NCI-H2171 treated with DMSO at 0.1 percent for 48 hours (cell line): Measurements from ENCODE around the gene CEP295NL.
"Not testable (repeated sequence)": the region's sequence is repeated elsewhere in the genome, so short reads cannot be mapped to it uniquely, and the experiment has no call there.

Experiments used
- DNase-seq: peaks from one replicate; lab custom pipeline; 2025; lab: John Stamatoyannopoulos, UW

The CEP295NL gene

GRCh38 chr17:78886954-78887353 lies 16.0 kb downstream of the CEP295NL start:
- DNase-seq, result no peak

GRCh38 chr17:78885956-78886355 lies 17.0 kb downstream of the CEP295NL start:
- DNase-seq, result no peak

- DNase-seq, result no peak
These were observed 17.9 kb downstream of the CEP295NL start for GRCh38 chr17:78884876-78885667.

DNA sequence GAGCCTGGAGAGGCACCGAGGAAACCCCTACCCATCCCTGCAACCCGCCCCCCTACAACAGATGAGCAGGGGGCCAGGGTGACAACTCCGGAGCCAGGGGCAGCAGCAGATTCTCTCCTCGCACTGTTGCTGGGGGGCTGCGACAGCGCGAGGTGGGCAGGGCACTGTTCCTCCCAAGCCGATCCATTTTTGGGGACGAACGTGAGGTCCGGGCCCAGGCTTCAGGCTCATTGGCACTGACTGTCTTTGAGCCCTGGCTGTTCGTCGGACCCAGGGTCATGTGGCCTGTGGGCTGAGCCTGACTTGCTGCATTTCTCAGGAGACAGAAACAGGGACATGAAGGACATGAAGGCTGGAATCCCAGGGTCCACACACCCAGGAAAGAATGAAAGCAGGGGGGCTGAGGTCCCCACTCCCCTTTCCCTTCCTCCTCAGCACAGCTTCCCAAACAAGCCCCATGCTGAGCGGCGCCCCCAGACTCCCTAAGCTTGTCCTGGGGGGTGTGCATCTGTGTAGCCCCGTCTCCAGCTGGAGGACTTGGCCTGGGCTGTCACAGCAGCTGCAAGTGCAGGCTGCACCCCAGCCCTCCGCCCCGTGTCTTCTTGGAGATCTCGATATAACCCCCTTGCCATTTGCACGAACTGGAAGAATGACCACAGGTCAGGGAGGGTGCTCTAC lies 18.7 kb downstream of the CEP295NL start:
- no peak for DNase-seq

GRCh38 chr17:78883533-78884131 lies 19.4 kb downstream of the CEP295NL start:
- DNase-seq, result no peak

DNA sequence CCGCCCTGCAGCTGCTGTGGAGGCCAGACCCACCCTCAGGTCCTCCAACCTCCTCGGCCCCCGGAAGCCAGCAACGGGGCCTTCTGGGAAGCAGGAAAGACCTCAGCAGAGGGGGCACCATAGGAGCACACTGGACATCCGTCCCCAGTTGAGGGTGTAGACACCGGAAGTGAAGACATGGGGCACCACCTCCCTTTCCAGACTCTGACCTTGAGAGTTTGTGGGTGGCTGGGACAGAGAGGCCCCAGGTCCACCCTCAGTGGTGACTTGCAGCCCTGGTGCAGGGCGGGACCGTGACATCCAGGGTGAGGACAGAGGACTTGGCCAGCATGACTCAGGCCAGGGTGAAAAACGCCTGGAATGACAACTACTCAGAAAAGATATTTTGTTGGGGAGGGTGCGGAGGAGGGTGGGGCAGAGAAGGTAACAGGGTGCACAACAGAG lies 19.9 kb downstream of the CEP295NL start:
- DNase-seq, result no peak

DNA sequence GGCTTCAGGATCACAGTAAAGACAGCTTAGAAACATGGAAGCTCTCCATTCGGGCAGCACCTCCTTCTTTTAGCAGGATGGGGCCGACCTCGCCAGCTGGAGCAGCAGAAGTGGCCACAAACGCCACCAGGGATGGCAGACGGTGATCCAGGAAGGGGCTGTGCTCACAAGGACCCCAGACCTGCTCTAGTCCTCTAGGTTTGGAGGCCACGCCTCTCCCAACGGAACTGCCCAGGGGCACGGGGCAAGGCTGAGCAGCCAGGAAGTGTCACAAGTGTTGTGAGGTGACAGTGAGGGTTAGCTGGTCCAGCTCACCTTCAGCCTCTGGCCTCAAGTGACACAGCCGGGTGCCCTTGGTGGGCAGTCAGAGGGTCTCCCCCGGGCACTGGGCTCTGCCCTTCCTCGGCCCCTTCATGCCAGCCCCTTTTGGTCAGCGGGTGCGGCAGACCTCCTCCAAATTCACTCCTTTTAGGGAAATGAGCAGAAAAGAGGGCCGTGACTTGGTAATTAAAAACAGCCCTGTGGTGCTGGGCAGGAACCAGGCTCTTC lies 20.4 kb downstream of the CEP295NL start:
- DNase-seq, result no peak

DNA sequence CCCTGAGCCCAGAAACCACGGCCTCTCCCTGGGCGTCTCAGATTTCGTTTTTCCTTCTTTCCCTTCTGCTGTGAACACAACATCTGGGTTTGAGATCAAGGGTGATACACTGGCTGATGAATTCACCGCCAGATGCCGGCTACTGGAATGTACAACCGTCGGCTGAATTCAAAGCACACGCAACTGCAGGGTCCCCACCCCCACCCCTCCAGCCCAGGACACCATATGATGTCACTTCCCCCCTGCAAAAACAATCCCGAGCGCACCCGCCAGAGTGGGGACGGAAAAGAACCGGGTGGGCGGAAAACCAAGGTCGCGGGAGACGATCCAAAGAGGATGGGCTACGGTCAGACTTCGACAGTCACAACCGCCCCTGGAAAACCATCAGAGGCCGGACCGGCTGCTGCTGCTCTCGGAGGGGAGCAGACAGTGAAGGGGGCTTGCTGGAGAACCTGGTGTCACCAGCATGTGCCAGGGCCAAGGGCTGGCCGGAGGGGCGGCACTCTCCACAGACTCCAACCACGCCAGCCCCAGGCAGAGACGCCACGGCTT lies 23.3 kb downstream of the CEP295NL start:
- DNase-seq, result peak; percentile 85

- peak; percentile 19 for DNase-seq
These were observed 24.0 kb downstream of the CEP295NL start for GRCh38 chr17:78878871-78879527.

DNA sequence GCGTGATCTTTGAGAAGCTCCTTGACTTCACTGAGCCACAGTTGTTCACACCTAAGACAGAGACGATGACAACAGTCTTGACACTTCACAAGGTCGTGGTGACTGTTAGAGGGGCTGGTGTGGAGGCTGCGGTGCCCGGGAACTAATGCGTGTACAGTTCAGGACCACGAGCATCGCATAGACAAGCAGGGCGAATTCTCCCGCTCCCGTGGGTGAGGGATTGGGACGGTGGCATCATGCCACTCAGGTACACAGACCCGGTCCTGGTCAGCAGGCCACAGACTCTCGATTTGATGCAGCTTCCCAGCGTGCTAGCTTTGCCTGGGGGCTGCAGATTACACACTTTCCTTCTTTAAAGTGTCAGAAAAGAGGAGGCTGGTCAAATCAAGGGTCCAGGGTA lies 24.7 kb downstream of the CEP295NL start:
- no peak for DNase-seq

DNA sequence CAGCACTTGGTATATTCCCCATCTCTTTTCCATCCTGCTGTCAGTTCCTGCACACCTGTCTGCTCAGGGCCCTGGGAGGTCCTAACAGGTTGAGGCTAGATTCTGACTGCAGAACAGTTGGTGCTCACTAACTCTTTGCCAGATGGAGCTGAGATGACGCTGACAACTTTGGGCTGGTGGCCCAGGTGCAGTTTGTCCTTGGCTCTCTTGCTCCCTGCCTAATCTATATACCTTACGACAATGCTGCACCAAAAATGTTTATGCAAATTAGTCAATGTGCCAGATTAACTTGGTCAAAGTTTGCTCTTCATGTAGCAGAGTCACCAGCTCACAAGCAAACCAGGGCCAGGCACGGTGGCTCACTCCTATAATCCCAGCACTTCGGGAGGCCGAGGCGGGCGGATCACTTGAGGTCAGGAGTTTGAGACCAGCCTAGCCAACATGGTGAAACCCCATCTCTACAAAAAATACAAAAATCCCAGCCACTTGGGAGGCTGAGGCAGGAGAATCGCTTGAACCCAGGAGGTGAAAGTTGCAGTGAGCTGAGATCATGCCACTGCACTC lies 26.0 kb downstream of the CEP295NL start:
- DNase-seq, result peak; percentile 98

DNA sequence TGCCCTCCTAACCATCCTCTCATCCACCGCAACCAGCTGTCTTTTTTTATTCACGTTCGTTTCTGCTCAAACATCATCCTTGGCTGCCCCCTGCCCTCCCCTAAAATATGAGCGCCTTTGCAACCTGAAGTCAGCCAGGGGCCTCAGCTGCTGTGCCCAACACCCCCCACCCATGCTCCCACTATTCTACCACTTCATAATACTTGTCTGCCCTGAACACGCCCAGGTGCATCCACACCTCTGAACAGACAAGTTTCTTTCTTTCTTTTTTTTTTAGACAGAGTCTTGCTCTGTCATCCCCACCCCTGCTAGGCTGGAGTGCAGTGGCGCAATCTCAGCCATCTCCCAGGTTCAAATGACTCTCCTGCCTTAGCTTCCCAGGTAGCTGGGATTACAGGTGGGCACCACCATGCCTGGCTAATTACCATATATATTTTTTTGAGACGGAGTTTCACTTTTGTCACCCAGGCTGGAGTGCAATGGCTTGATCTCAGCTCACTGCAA lies 26.9 kb downstream of the CEP295NL start:
- DNase-seq, result no peak

DNA sequence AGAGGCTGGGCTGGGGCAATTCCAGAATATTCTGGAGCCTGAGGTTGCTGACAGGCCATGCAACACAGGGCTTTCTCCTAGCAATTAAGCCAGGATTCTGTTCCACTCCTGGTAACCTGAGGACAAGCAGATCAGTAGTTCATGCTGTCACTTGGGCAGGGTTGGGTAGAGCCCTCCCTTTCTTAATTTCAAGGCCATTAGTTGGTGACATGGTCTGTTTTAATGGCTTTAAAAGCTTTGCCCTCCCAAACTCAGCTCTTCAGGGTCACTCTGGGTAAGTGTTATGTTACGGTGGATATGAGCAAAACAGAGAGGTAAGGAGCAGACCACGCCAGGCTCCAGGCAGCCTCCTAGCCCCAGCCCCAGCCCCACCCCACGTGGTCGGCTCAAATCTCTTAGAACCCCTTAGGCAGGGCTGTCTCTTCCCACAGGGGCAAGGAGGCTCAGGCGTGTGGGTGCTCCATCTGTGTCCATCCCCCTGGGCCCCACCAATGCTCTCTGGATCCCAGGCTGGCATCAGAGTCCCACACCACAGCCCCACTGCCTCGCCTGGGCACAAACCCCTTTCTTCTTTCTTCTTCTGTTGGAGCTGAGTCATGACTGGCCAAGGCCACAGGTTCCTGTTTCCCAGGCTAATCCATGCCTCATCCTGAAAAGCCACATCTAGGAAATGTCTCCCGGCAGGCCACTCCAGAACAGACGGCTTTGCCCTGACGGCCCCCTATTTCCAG lies 27.5 kb downstream of the CEP295NL start:
- DNase-seq, result no peak

DNA sequence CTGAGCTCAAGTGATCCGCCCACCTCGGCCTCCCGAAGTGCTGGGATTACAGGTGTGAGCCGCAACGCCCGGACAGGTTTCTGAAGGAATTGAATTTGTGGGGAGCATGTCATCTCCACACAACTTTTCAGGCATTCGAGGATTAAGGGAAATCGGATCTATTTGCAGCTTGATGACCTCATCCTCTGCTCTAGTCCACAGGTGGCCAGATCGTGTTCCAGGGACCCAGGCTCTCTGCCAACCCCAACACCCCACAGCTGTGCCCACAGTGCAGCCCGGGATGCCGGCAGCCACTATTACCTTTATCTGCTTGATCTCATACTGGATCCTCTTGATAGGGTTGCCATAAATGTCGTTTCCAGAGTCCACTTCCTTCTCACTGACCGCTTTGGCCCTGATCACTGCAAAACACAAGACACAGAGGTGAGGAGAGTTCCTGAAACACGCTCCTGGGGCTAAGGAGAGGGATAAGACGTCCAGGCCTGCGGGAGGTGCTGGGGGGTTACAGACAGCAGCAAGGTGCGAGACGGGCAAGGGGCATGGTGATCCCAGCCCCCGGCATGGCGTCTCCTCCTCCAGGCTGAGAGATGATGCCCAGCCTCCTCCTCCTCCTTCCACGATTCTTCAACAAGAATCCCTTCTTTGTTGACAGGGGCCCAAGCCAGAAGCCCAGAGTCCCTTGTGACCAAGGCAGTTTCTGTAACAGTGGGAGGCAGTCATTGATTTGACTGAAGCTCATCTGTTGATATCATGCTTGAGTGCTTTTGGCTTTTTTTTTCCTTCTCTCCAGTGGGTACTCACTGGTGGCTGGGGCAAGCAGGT lies 29.3 kb downstream of the CEP295NL start:
- peak; percentile 94 for DNase-seq

DNA sequence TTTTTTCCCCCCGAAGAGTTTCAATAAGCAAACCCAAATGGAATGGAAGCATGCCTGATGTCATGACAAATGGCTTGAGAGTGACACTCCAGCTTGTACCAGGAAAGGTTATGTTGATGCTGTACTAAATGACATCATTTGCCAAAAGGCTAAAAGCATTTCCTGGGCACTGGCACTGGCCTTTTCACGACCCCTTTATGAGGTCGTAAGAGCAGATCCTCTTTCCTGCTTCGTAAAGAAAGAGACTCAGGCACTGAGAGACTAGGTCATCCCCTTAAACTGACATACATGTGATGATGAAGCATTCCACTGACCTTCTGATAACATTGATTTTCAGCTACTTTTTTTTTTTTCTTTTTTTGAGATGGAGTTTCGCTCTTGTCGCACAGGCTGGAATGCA lies 30.5 kb downstream of the CEP295NL start:
- DNase-seq, result no peak

GRCh38 chr17:78870621-78871020 lies 32.4 kb downstream of the CEP295NL start:
- no peak for DNase-seq

DNA sequence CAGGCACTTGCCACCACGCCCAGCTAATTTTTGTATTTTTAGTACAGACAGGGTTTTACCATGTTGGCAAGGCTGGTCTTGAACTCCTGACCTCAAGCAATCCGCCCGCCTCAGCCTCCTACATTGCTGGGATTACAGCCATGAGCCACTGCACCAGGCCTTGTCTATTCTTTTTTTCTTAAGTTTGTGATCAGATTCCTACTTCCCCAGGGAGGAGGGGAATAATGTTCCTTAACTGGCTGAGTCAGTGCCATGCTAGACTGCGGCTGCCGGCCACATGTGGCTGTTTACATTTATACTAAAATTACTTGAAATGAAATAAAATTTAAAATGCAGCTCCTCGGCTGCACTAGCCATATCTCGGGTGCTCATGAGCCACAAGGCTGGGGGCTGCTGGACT lies 34.6 kb downstream of the CEP295NL start:
- no peak for DNase-seq

- DNase-seq, result not testable (repeated sequence)
These were observed 36.0 kb downstream of the CEP295NL start for GRCh38 chr17:78867046-78867445.

GRCh38 chr17:78865682-78866390 lies 37.2 kb downstream of the CEP295NL start:
- peak; percentile 33 for DNase-seq
